CD4-positive, alpha-beta T cell treated with Interferon gamma for 1 hour (primary cell): ENCODE results near the gene HDAC8.

ENCODE experiments used
- DNase-seq: peaks from one replicate; pipeline ENCODE4 v3.0.0-alpha.2; 2020

Gene HDAC8

GRCh38 chrX:72313707-72314641, 258.7 kb downstream of the HDAC8 start:
- no peak for DNase-seq

- DNase-seq, result no peak
These were observed 260.2 kb downstream of the HDAC8 start for GRCh38 chrX:72312311-72312940.

- DNase-seq, result no peak
These were observed 263.2 kb downstream of the HDAC8 start for GRCh38 chrX:72309297-72310071.

GRCh38 chrX:72308566-72309296, 263.9 kb downstream of the HDAC8 start:
- DNase-seq, result no peak

GRCh38 chrX:72308209-72308565, 264.5 kb downstream of the HDAC8 start:
- no peak for DNase-seq

GRCh38 chrX:72307646-72308051, 265.0 kb downstream of the HDAC8 start:
- DNase-seq, result no peak

GRCh38 chrX:72306851-72307645, 265.6 kb downstream of the HDAC8 start:
- DNase-seq, result peak; percentile 41

- no peak for DNase-seq
These were observed 266.4 kb downstream of the HDAC8 start for GRCh38 chrX:72306085-72306801.

- no peak for DNase-seq
These were observed 267.2 kb downstream of the HDAC8 start, which contains the start of gene CITED1 for GRCh38 chrX:72305286-72306084. Gene CITED1 (minus strand): TSS chrX:72305914. CDS start chrX:72302869, 3,045 bp downstream.

GRCh38 chrX:72304877-72305276, 267.8 kb downstream of the HDAC8 start:
- no peak for DNase-seq

GRCh38 chrX:72301781-72302180, 270.9 kb downstream of the HDAC8 start:
- DNase-seq, result no peak

GRCh38 chrX:72299891-72300630, 272.6 kb downstream of the HDAC8 start:
- no peak for DNase-seq

GRCh38 chrX:72297953-72298730, 274.5 kb downstream of the HDAC8 start:
- DNase-seq, result no peak

GRCh38 chrX:72296991-72297390, 275.7 kb downstream of the HDAC8 start:
- DNase-seq, result no peak

- no peak for DNase-seq
These were observed 276.9 kb downstream of the HDAC8 start for GRCh38 chrX:72295745-72296144.

- DNase-seq, result no peak
These were observed 278.1 kb downstream of the HDAC8 start for GRCh38 chrX:72294497-72294896.

GRCh38 chrX:72282302-72282701, 290.3 kb downstream of the HDAC8 start:
- no peak for DNase-seq

- no peak for DNase-seq
These were observed 292.3 kb downstream of the HDAC8 start for GRCh38 chrX:72280321-72280845.
